GM19351 (cell line): ENCODE measurements around the gene HES3.
A peak's percentile ranks its signal among the peaks of the same experiment; 100 is the strongest.
"Not testable (repeated sequence)": the region's sequence is repeated elsewhere in the genome, so short reads cannot be mapped to it uniquely, and the experiment has no call there.

ENCODE experiments used
- ATAC-seq: cut with Tn5 transposase; IDR thresholded peaks from one replicate; pipeline ENCODE4 v1.9.1; 2021; ENCODE audit warnings: mild to moderate bottlenecking, moderate library complexity; ENCODE audit not compliant: unreplicated experiment

Gene HES3

GRCh38 chr1:6218375-6219164 is 25.4 kb upstream of the HES3 start:
- no peak for ATAC-seq

GRCh38 chr1:6219641-6220040 is 24.3 kb upstream of the HES3 start:
- ATAC-seq, result not testable (repeated sequence)

GRCh38 chr1:6220236-6220635 is 23.7 kb upstream of the HES3 start:
- ATAC-seq, result no peak

- no peak for ATAC-seq
Observed at GRCh38 chr1:6221210-6221784, 22.7 kb upstream of the HES3 start.

- ATAC-seq, result no peak
Observed at GRCh38 chr1:6222636-6223035, 21.3 kb upstream of the HES3 start.

GRCh38 chr1:6223617-6224016 is 20.4 kb upstream of the HES3 start:
- ATAC-seq, result no peak

- no peak for ATAC-seq
Observed at GRCh38 chr1:6224718-6225117, 19.3 kb upstream of the HES3 start.

- ATAC-seq, result no peak
Observed at GRCh38 chr1:6225651-6226050, 18.3 kb upstream of the HES3 start.

GRCh38 chr1:6233376-6233775 is 10.6 kb upstream of the HES3 start:
- ATAC-seq, result no peak

GRCh38 chr1:6234502-6235295 is 9.3 kb upstream of the HES3 start:
- no peak for ATAC-seq

GRCh38 chr1:6235296-6235677 is 8.7 kb upstream of the HES3 start:
- peak; percentile 21 for ATAC-seq

GRCh38 chr1:6237093-6237492 is 6.9 kb upstream of the HES3 start:
- ATAC-seq, result no peak

GRCh38 chr1:6239213-6239752 is 4.7 kb upstream of the HES3 start:
- ATAC-seq, result no peak

- no peak for ATAC-seq
Observed at GRCh38 chr1:6239950-6240768, 3.8 kb upstream of the HES3 start.

- no peak for ATAC-seq
Observed at GRCh38 chr1:6241107-6241886, 2.7 kb upstream of the HES3 start.

GRCh38 chr1:6241887-6242740 is 1.9 kb upstream of the HES3 start:
- no peak for ATAC-seq

GRCh38 chr1:6243053-6243834 is 735 bp upstream of the HES3 start:
- no peak for ATAC-seq

GRCh38 chr1:6244401-6245049 is 546 bp downstream of the HES3 start:
- ATAC-seq, result no peak
